Subcutaneous abdominal adipose tissue (tissue), 5 donors: ENCODE measurements around the gene RCOR1.

Experiments used
- H3K27ac ChIP-seq: one replicate; pipeline ENCODE4 v1.7.0; 2013; ENCODE audit warnings: low read depth, mild to moderate bottlenecking, inconsistent platforms, low read length, moderate library complexity
- H3K27me3 ChIP-seq, 5 donors: one replicate each; pipeline ENCODE4 v1.7.0; 2013; ENCODE audit warnings: low read length in 5 of 5, inconsistent platforms in 1 of 5; ENCODE audit not compliant: control insufficient read depth in 5 of 5, insufficient read depth in 4 of 5
- H3K36me3 ChIP-seq, 5 donors: one replicate each; pipeline ENCODE4 v1.7.0; 2013; ENCODE audit warnings: low read length in 5 of 5; ENCODE audit not compliant: control insufficient read depth in 5 of 5, insufficient read depth in 5 of 5
- H3K4me1 ChIP-seq, 5 donors: one replicate each; pipeline ENCODE4 v1.7.0; 2013; ENCODE audit warnings: low read length in 5 of 5, mild to moderate bottlenecking in 3 of 5, moderate library complexity in 1 of 5; ENCODE audit not compliant: control insufficient read depth in 5 of 5, insufficient read depth in 5 of 5
- H3K4me3 ChIP-seq, 5 donors: one replicate each; pipeline ENCODE4 v1.7.0; 2013; ENCODE audit warnings: low read length in 5 of 5, low read depth in 1 of 5
- H3K9ac ChIP-seq, 5 donors: one replicate each; pipeline ENCODE4 v1.7.0; 2013; ENCODE audit warnings: low read length in 5 of 5, mild to moderate bottlenecking in 4 of 5, moderate library complexity in 3 of 5
- H3K9me3 ChIP-seq, 5 donors: one replicate each; pipeline ENCODE4 v1.7.0; 2013; ENCODE audit warnings: low read length in 5 of 5; ENCODE audit not compliant: control insufficient read depth in 5 of 5
- donor health status: healthy.
- donor health status: healthy.
- donor health status: healthy.
- donor health status: healthy.
- donor health status: healthy.

RCOR1 gene

GRCh38 chr14:102691763-102692162, 99.3 kb downstream of the RCOR1 start:
- Histone ChIP-seq H3K27me3 (no peaks in the 10 kb centered on the region), H3K36me3 (no peaks in the 10 kb centered on the region), H3K9me3 (no peaks in the 10 kb centered on the region), H3K27ac (no peak overlapping the region), H3K9ac (no peak overlapping the region), H3K4me1 (peaks cover 0 to 13% (median 0%) of the 10 kb centered on the region in 5 donors), H3K4me3 (no peak overlapping the region)

- no peaks in the 10 kb centered on the region for H3K27me3 ChIP-seq
- no peak overlapping the region for H3K9ac ChIP-seq
- no peaks in the 10 kb centered on the region for H3K9me3 ChIP-seq
- H3K27ac ChIP-seq, result no peak overlapping the region
- H3K4me1 ChIP-seq, result peaks cover 0 to 13% (median 0%) of the 10 kb centered on the region in 5 donors
- no peaks in the 10 kb centered on the region for H3K36me3 ChIP-seq
- H3K4me3 ChIP-seq, result no peak overlapping the region
Measured at GRCh38 chr14:102692334-102692733, 99.9 kb downstream of the RCOR1 start.

GRCh38 chr14:102693006-102693755, 100.7 kb downstream of the RCOR1 start:
- no peak overlapping the region for H3K4me3 ChIP-seq
- H3K27me3 ChIP-seq, result no peaks in the 10 kb centered on the region
- H3K27ac ChIP-seq, result no peak overlapping the region
- peaks cover 0 to 12% (median 0%) of the 10 kb centered on the region in 5 donors for H3K4me1 ChIP-seq
- H3K36me3 ChIP-seq, result no peaks in the 10 kb centered on the region
- H3K9me3 ChIP-seq, result no peaks in the 10 kb centered on the region
- H3K9ac ChIP-seq, result no peak overlapping the region

- Histone ChIP-seq H3K4me1 (peaks cover 0 to 8% (median 0%) of the 10 kb centered on the region in 5 donors), H3K9ac (no peak overlapping the region)
Measured at GRCh38 chr14:102694530-102695166, 102.2 kb downstream of the RCOR1 start.

GRCh38 chr14:102695167-102695555, 102.7 kb downstream of the RCOR1 start:
- Histone ChIP-seq H3K36me3 (no peaks in the 10 kb centered on the region), H3K27ac (no peak overlapping the region), H3K4me1 (peaks cover 0 to 8% (median 0%) of the 10 kb centered on the region in 5 donors), H3K4me3 (no peak overlapping the region), H3K9me3 (no peaks in the 10 kb centered on the region), H3K9ac (no peak overlapping the region), H3K27me3 (no peaks in the 10 kb centered on the region)

More at GRCh38 chr14:102694530-102695166, 102.2 kb downstream of the RCOR1 start:
- no peaks in the 10 kb centered on the region for H3K36me3 ChIP-seq
- no peak overlapping the region for H3K27ac ChIP-seq
- H3K27me3 ChIP-seq, result no peaks in the 10 kb centered on the region
- no peak overlapping the region for H3K4me3 ChIP-seq
- no peaks in the 10 kb centered on the region for H3K9me3 ChIP-seq

GRCh38 chr14:102696332-102696731, 103.9 kb downstream of the RCOR1 start:
- Histone ChIP-seq H3K9ac (no peak overlapping the region), H3K27me3 (no peaks in the 10 kb centered on the region), H3K9me3 (no peaks in the 10 kb centered on the region), H3K27ac (no peak overlapping the region), H3K4me1 (peaks cover 0 to 8% (median 0%) of the 10 kb centered on the region in 5 donors), H3K36me3 (no peaks in the 10 kb centered on the region), H3K4me3 (no peak overlapping the region)

GRCh38 chr14:102696856-102697495, 104.5 kb downstream of the RCOR1 start:
- H3K36me3 ChIP-seq, result peaks cover 0 to 2% (median 0%) of the 10 kb centered on the region in 5 donors
- H3K27ac ChIP-seq, result no peak overlapping the region
- no peak overlapping the region for H3K4me3 ChIP-seq
- no peak overlapping the region for H3K9ac ChIP-seq
- H3K27me3 ChIP-seq, result no peaks in the 10 kb centered on the region
- H3K9me3 ChIP-seq, result no peaks in the 10 kb centered on the region
- H3K4me1 ChIP-seq, result peaks cover 0 to 8% (median 0%) of the 10 kb centered on the region in 5 donors

- no peak overlapping the region for H3K27ac ChIP-seq
- H3K9ac ChIP-seq, result no peak overlapping the region
Measured at GRCh38 chr14:102697501-102697900, 105.1 kb downstream of the RCOR1 start.

GRCh38 chr14:102699416-102700110, 107.1 kb downstream of the RCOR1 start:
- Histone ChIP-seq H3K4me3 (no peak overlapping the region), H3K27me3 (no peaks in the 10 kb centered on the region)

More at GRCh38 chr14:102697501-102697900, 105.1 kb downstream of the RCOR1 start:
- no peak overlapping the region for H3K4me3 ChIP-seq
- H3K36me3 ChIP-seq, result peaks cover 0 to 2% (median 0%) of the 10 kb centered on the region in 5 donors
- no peaks in the 10 kb centered on the region for H3K27me3 ChIP-seq
- peaks cover 0 to 8% (median 0%) of the 10 kb centered on the region in 5 donors for H3K4me1 ChIP-seq
- H3K9me3 ChIP-seq, result no peaks in the 10 kb centered on the region

More at GRCh38 chr14:102699416-102700110, 107.1 kb downstream of the RCOR1 start:
- H3K4me1 ChIP-seq, result peaks cover 0 to 5% (median 0%) of the 10 kb centered on the region in 5 donors
- peaks cover 0 to 6% (median 4%) of the 10 kb centered on the region in 5 donors for H3K36me3 ChIP-seq
- H3K9ac ChIP-seq, result no peak overlapping the region
- H3K27ac ChIP-seq, result no peak overlapping the region
- peaks cover 0 to 8% (median 0%) of the 10 kb centered on the region in 5 donors for H3K9me3 ChIP-seq
